A549 (cell line): ENCODE measurements around the gene CHAMP1.

Source experiments
- ESRRA ChIP-seq: fragments of 150-350 bp; IDR thresholded peaks from 2 replicates; pipeline ENCODE4 v1.6.1; 2014; ENCODE audit warnings: mild to moderate bottlenecking, low read length, borderline replicate concordance
- HDAC2 ChIP-seq: fragments of 200-600 bp; sonication (generic); IDR thresholded peaks from 2 replicates; pipeline ENCODE4 v1.6.1; 2016
- KDM1A ChIP-seq: fragments of 200-600 bp; sonication (generic); IDR thresholded peaks from 2 replicates; pipeline ENCODE4 v1.6.1; 2016; ENCODE audit warnings: low read depth, mild to moderate bottlenecking
- POLR2A ChIP-seq: IDR thresholded peaks from 2 replicates; pipeline ENCODE4 v1.6.1; 2012; ENCODE audit warnings: mild to moderate bottlenecking, low read length
- RAD21 ChIP-seq, 2 experiments: fragments of >200 bp in 1 of 2; sonication (Bioruptor Twin) in 1 of 2; formaldehyde crosslinking in 1 of 2; IDR thresholded peaks in 1 of 2; conservative IDR thresholded peaks in 1 of 2; 2 replicates in 1 of 2; 3 replicates in 1 of 2; pipeline ENCODE4 v1.6.1; 2012 to 2018; ENCODE audit warnings: inconsistent platforms in 1 of 2
- TP53 ChIP-seq: fragments of 250-450 bp; sonication (Bioruptor Pico); IDR thresholded peaks from 2 replicates; pipeline ENCODE4 v1.5.0; 2021; ENCODE audit warnings: mild to moderate bottlenecking, moderate library complexity
- TF ChIP-seq, protein P1 (sequence below): fragments of 250-450 bp; sonication (Bioruptor Pico); IDR thresholded peaks from 2 replicates; pipeline ENCODE4 v1.5.0; 2021; ENCODE audit warnings: mild to moderate bottlenecking, moderate library complexity, borderline replicate concordance
- TF ChIP-seq, protein P2 (sequence below): IDR thresholded peaks from 2 replicates; pipeline ENCODE4 v1.6.1; 2012

DNA sequence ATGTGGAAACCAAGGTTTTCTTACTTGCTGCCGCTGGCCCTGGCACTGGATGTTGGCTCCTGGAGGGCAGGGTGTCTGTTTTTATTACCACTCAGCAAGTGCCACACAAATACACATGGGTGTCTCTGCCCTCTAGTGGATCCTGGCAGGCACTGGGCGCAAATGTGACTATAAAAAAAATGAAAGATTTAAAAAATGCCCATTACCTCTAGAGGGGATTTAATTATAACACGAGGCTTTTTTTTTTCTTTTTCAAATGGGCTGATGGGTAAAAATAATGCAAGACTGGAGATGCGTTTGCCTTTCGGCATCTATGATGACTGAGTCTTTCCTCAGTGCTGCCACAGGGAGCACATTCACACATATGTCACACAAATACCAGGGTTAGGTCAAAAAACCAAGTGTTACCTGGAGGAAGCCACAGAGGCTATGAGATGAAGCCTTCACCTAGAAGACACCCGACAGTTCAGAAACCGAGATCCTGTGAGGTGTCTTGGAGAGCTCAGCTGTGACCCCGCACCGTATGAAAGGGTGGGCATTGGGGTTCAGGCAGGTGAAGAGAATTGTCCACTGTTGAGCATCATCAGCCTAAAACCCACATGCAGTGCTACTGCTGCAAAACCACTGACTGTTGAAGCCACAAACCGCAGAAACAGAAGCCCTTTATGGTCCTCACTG lies 25.7 kb downstream of the CHAMP1 start:
- no peak for TF ChIP-seq ESRRA
- TF ChIP-seq, protein P1, sequence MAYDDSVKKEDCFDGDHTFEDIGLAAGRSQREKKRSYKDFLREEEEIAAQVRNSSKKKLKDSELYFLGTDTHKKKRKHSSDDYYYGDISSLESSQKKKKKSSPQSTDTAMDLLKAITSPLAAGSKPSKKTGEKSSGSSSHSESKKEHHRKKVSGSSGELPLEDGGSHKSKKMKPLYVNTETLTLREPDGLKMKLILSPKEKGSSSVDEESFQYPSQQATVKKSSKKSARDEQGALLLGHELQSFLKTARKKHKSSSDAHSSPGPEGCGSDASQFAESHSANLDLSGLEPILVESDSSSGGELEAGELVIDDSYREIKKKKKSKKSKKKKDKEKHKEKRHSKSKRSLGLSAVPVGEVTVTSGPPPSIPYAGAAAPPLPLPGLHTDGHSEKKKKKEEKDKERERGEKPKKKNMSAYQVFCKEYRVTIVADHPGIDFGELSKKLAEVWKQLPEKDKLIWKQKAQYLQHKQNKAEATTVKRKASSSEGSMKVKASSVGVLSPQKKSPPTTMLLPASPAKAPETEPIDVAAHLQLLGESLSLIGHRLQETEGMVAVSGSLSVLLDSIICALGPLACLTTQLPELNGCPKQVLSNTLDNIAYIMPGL: no peak
- no peak for TF ChIP-seq POLR2A
- TF ChIP-seq RAD21 (conservative IDR thresholded peaks at IDR 0.05 in 1 of 2, IDR thresholded peaks at IDR 0.05 in 1 of 2): peak; percentile 61 to 74
- TF ChIP-seq, protein P2, sequence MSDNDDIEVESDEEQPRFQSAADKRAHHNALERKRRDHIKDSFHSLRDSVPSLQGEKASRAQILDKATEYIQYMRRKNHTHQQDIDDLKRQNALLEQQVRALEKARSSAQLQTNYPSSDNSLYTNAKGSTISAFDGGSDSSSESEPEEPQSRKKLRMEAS: no peak
- TF ChIP-seq KDM1A: no peak
- TF ChIP-seq TP53: no peak
- no peak for TF ChIP-seq HDAC2
